ENCODE data around the gene SPATA13.
"Not testable (repeated sequence)": the region's sequence is repeated elsewhere in the genome, so short reads cannot be mapped to it uniquely, and the experiment has no call there.

- not testable (repeated sequence) for TF ChIP-seq BACH2 (CRISPR knock-in tag; IDR thresholded peaks at IDR 0.05; ENCODE audit: borderline replicate concordance); OSR1 (CRISPR knock-in tag; IDR thresholded peaks at IDR 0.05); ZFP30 (CRISPR knock-in tag; IDR thresholded peaks at IDR 0.05)
Measured at GRCh38 chr13:24317835-24318234, 157.3 kb downstream of the SPATA13 start.

Measured in SK-N-SH treated with all-trans-retinoic acid at 6 μM for 48 hours (cell line).